Skin of body (tissue), 2 donors: Measurements from ENCODE around the gene UBAP2. TPM values are rescaled to one million over a fixed set of nuclear protein-coding genes. Genes with fewer than 3 reads are reported as not detected.
"Not testable (repeated sequence)": the region's sequence is repeated elsewhere in the genome, so short reads cannot be mapped to it uniquely, and the experiment has no call there.

Experiments
- DNase-seq: peaks from one replicate; lab custom pipeline; 2025; lab: John Stamatoyannopoulos, UW
- total RNA-seq: library from RNA; depleted of rRNA; stranded (reverse); fragments of >200 nt; gene quantifications from one replicate; pipeline ENCODE4 v1.2.3, GENCODE V29; 2014

UBAP2 gene
- total RNA-seq, 1 donor from 2014 or later = 31.5 TPM

- no peak for DNase-seq
Observed at GRCh38 chr9:33988219-33988890, 60.3 kb downstream of the UBAP2 start.

- no peak for DNase-seq
Observed at GRCh38 chr9:33976414-33976813, 72.3 kb downstream of the UBAP2 start.

GRCh38 chr9:33972698-33973097 lies 76.0 kb downstream of the UBAP2 start:
- DNase-seq = no peak

GRCh38 chr9:33964086-33964768 lies 84.5 kb downstream of the UBAP2 start:
- DNase-seq = no peak

DNA sequence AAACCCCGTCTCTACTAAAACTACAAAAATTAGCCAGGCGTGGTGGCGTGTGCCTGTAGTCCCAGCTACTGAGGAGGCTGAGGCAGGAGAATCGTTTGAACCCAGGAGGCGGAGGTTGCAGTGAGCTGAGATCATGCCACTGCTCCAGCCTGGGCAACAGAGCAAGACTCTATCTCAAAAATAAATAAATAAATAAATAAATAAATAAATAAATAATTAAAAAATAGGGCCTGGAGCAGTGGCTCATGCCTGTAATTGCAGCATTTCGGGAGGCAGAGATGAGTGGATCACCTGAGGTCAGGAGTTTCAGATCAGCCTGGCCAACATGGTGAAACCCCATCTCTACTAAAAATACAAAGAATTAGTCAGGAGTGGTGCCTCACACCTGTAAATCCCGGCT lies 86.2 kb downstream of the UBAP2 start:
- not testable (repeated sequence) for DNase-seq

DNA sequence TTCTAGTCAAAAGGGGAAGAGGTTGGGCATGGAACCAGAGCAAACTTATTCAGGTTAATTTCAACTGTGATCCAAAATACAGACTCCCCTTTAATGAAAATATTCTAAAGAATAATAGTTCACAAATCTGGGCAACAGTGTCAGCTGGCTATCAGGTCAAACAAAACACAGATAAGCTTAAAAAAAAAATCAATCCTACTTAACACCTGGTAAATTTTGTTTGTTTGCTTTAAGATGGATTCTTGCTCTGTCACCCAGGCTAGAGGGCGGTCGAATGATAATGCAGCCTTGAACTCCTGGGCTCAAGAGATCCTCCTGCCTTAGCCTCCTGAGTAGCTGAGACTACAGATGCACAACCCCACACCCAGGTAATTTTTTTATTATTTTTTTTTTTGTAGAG lies 89.0 kb downstream of the UBAP2 start:
- DNase-seq = no peak

- no peak for DNase-seq
Observed at GRCh38 chr9:33956544-33956943, 92.1 kb downstream of the UBAP2 start.

- no peak for DNase-seq
Observed at GRCh38 chr9:33952066-33952465, 96.6 kb downstream of the UBAP2 start.

DNA sequence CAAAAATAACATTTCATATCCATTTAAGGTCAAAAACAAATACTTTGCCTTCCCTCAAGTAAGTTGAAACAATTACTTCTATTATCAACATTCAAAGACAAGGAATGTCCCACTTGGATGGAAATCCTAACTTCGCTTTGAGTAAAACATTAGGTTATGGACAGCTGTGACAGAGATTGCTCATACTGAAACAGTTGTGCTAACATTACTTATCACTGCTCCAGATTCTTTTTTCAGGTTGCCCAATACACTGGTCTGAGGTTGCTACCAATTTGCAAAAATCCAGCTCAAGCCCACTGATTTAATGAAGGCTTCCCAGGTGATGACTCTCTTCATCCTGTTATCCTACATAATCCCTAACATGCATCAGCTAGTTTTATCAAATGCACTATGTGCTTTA lies 98.3 kb downstream of the UBAP2 start:
- DNase-seq = no peak

DNA sequence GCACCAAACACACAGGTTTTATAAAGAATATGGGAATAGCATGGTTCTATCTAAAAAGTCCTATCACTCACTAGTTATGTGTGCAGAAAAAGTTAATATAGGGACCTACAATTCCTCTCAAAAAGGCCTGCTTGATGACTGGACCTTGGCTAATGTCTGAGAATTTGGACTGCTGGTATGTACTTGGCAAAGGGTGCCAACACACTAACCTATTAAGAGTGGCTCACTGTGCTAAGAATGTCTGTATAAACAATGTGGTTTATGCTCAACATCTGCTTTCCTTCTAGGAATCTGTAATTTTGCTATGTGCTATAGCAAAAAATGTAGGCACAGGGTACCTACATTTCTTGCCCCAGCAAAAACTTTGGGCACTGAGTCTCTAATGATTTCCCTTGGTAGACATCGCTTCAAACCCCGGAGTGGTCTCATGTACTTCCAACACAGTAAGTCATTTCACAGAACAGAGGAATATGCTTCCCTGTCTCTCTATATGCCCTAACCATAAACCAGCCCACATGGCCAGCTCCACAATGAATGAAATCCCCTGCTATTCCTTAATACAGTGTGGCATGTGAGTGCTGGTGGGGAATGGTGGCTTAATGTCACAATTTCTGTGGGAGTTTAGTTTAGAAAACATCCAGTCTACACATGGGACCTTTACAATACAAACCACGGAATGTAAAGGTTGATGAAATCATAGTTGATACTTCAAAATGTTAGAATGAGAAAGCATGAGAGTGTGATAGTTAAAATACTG lies 101.7 kb downstream of the UBAP2 start:
- no peak for DNase-seq

DNA sequence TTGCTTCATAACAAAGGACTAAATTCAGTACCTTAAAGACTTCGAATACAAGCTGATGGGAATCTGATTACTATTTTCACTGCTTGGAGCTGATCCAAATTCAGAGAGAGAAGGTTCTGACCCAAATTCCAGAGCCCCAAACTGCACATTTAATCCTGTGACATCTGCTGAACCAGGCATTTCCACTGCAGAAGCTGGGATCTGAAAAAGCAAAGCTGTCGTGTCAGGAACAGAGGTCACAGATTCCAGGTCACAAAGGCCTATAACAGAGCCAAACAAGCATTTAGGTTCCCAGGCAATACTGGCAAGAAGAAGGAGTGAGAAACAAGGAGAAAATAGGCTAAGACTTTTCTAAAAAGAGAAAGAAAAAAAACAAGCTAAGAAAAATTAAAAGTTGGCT lies 105.3 kb downstream of the UBAP2 start:
- DNase-seq = no peak

- DNase-seq = no peak
Observed at GRCh38 chr9:33942471-33943083, 106.1 kb downstream of the UBAP2 start.

DNA sequence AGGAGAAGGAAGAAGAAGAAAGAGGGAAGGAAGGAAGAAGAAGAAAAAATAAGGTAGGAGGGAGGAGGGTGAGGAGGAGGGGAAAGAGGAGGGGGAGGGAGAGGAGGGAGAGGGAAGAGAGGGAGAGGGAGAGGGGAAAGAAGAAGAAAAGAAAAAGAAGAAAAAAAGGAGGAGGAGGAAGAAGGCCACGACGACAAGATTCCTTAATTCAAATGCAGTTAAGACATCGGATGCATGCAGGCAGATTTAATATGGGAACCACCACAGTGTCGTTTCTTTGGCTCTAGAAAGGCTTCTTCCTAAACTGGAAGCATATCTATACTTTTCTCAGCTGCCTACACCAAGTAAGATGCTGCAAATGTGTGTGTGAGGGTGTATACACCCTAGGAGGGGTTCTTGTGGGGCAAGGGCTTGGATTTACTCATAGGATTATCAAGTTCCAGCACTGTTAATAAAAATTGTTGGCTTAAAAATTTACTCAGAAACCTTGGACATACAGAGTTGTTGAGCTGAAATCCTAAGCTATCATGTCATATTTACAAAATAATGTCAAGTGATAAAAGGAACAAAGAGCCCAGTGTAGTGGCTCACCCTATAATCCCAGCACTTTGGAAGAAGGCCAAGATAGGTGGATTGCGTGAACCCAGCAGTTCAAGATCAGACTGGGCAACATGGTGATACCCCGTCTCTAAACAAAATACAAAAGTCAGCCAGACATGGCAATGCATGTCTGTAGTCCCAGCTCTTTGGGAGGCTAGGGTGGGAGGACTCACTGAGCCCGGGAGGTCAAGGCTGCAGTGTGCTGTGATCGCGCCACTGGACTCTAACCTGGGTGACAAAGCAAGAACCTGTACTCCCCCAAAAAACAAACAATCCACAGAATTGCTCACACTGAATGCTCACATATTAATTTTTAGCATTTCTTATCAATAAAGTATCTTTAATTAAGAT lies 108.5 kb downstream of the UBAP2 start:
- no peak for DNase-seq

- no peak for DNase-seq
Observed at GRCh38 chr9:33934188-33934878, 114.4 kb downstream of the UBAP2 start.

- DNase-seq = no peak
Observed at GRCh38 chr9:33932078-33932807, 116.4 kb downstream of the UBAP2 start.

DNA sequence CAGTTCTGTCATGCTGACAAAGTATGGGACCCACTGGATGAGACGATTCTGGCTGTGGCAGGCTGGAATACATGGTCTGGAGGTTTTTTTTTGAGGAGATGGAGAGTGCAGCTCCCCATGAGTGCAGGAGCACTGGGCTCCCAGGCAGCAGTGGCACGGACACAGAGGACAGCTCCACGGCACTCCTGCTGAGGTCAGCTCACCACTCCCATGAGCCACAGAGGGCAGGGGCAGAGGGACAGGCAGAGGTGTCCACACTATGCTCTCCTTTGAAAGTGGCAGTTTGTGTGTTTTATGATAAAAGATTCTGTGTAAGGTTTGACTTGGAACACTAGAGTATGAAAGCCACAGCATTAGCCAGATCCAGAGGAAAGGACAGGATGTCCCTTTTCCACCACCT lies 117.4 kb downstream of the UBAP2 start:
- no peak for DNase-seq

GRCh38 chr9:33927694-33928093 lies 121.0 kb downstream of the UBAP2 start:
- DNase-seq = no peak

DNA sequence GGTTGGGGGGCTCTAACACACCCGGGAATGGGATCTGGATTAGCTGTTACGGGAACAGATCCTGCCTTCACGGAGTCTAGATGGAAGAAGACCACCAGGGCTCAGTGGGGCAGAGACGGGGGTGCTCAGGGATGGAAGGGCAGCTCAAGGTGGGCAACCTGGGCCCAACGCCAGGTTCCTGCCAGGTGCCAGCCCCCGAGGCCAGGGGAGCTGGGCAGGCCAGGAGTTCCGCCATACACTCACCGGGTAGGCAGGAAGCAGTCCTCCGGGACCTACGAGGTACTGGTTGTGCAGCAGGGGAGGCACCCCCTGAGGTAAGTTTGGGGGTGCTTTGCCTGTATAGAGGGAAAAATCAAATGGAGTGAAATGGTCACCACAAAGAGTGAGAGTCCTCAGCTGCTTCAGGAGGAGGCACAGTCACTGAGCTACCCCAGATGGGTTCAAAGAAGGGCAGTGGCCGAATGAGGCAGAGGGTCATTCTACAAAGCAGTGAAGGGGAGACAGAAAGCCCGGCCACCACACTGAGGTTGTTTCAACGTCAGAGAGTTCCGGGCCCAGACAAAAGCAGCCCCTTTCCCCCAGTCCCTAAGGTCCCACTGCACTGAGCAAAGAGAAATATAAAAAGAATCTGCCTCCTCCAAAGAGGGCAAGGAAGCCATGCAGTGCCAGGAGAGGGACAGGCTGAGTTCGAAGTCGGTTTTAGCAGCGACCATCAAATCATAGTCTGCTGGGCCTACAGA lies 121.8 kb downstream of the UBAP2 start:
- no peak for DNase-seq
